Neuronal stem cell (in vitro differentiated cells): Measurements from ENCODE around the gene ATP11C.

Experiments used
- DNase-seq: peaks from one replicate; pipeline ENCODE4 v3.0.0-alpha.2; 2013; ENCODE audit warnings: low spot score
- H2AFZ ChIP-seq: one replicate; pipeline ENCODE4 v1.6.1; 2013; ENCODE audit warnings: mild to moderate bottlenecking, low read length, inconsistent platforms
- H2AK5ac ChIP-seq: 2 replicates; pipeline ENCODE4 v1.6.1; 2013; ENCODE audit warnings: low read depth, mild to moderate bottlenecking, inconsistent platforms, low read length, moderate library complexity, mixed read lengths
- H2BK120ac ChIP-seq: 2 replicates; pipeline ENCODE4 v1.6.1; 2013; ENCODE audit warnings: low read depth, mild to moderate bottlenecking, inconsistent platforms, low read length, moderate library complexity, mixed read lengths
- H2BK12ac ChIP-seq: one replicate; pipeline ENCODE4 v1.6.1; 2013; ENCODE audit warnings: low read length, inconsistent platforms
- H2BK15ac ChIP-seq: 2 replicates; pipeline ENCODE4 v1.6.1; 2013; ENCODE audit warnings: mild to moderate bottlenecking, low read length, inconsistent platforms, mixed read lengths
- H2BK5ac ChIP-seq: one replicate; pipeline ENCODE4 v1.6.1; 2013; ENCODE audit warnings: inconsistent platforms, mild to moderate bottlenecking, low read length, moderate library complexity
- H3K14ac ChIP-seq: one replicate; pipeline ENCODE4 v1.6.1; 2013; ENCODE audit warnings: low read length, inconsistent platforms
- H3K18ac ChIP-seq: 2 replicates; pipeline ENCODE4 v1.6.1; 2013; ENCODE audit warnings: low read length, inconsistent platforms
- H3K23ac ChIP-seq: 2 replicates; pipeline ENCODE4 v1.6.1; 2013; ENCODE audit warnings: low read depth, mild to moderate bottlenecking, mixed read lengths, low read length, inconsistent platforms; ENCODE audit not compliant: poor library complexity
- H3K27ac ChIP-seq: replicated peaks from 3 replicates; pipeline ENCODE4 v1.5.1; 2013; ENCODE audit warnings: low read length, inconsistent platforms
- H3K27me3 ChIP-seq, 3 experiments: 2 replicates each; pipeline ENCODE4 v1.6.1; 2013; ENCODE audit warnings: low read length in 3 of 3, mild to moderate bottlenecking in 2 of 3, inconsistent platforms in 1 of 3, low read depth in 1 of 3, mixed read lengths in 1 of 3, moderate library complexity in 1 of 3; ENCODE audit not compliant: control insufficient read depth in 3 of 3, insufficient read depth in 3 of 3
- H3K36me3 ChIP-seq, 2 donors: replicated peaks in 1 of 2; 2 replicates each; pipeline ENCODE4 v1.6.1; 2013; ENCODE audit warnings: low read length in 2 of 2; ENCODE audit not compliant: control insufficient read depth in 2 of 2, insufficient read depth in 2 of 2
- H3K4ac ChIP-seq: 2 replicates; pipeline ENCODE4 v1.6.1; 2013; ENCODE audit warnings: inconsistent platforms, mild to moderate bottlenecking, low read length, moderate library complexity
- H3K4me1 ChIP-seq, 2 donors: 1 replicate in 1 of 2; 2 replicates in 1 of 2; pipeline ENCODE4 v1.6.1; 2013; ENCODE audit warnings: low read length in 2 of 2, low read depth in 1 of 2; ENCODE audit not compliant: control insufficient read depth in 2 of 2, insufficient read depth in 1 of 2
- H3K4me2 ChIP-seq: one replicate; pipeline ENCODE4 v1.6.1; 2013; ENCODE audit warnings: mild to moderate bottlenecking, low read length, inconsistent platforms; ENCODE audit not compliant: insufficient read depth, poor library complexity, severe bottlenecking
- H3K4me3 ChIP-seq, 2 donors: 2 replicates each; pipeline ENCODE4 v1.5.1; 2013; ENCODE audit warnings: low read length in 2 of 2, mild to moderate bottlenecking in 2 of 2, inconsistent platforms in 1 of 2, moderate library complexity in 1 of 2
- H3K79me1 ChIP-seq: one replicate; pipeline ENCODE4 v1.6.1; 2013; ENCODE audit warnings: low read depth, mild to moderate bottlenecking, inconsistent platforms, low read length, moderate library complexity
- H3K9ac ChIP-seq: one replicate; pipeline ENCODE4 v1.6.1; 2013; ENCODE audit warnings: mild to moderate bottlenecking, low read depth, low read length, inconsistent platforms; ENCODE audit not compliant: poor library complexity
- H3K9me3 ChIP-seq, 2 donors: replicated peaks in 1 of 2; 2 replicates each; pipeline versions ENCODE3 to v1.6.1; 2013; ENCODE audit warnings: low read length in 2 of 2, mild to moderate bottlenecking in 2 of 2, inconsistent platforms in 1 of 2, low read depth in 1 of 2, mixed read lengths in 1 of 2, moderate library complexity in 1 of 2; ENCODE audit not compliant: control insufficient read depth in 2 of 2, insufficient read depth in 1 of 2
- H4K8ac ChIP-seq: one replicate; pipeline ENCODE4 v1.6.1; 2013; ENCODE audit warnings: low read depth, mild to moderate bottlenecking, inconsistent platforms, low read length, moderate library complexity
- H4K91ac ChIP-seq: one replicate; pipeline ENCODE4 v1.6.1; 2013; ENCODE audit warnings: low read length, low read depth, mild to moderate bottlenecking, inconsistent platforms; ENCODE audit not compliant: poor library complexity
- WGBS, 2 donors: extraction: QIAGEN DNeasy Blood & Tissue Kit; methylation state at CpG; one replicate each; pipeline ENCODE4 v1.1.7; 2013; ENCODE audit warnings: missing lambda C conversion rate in 2 of 2, mixed read lengths in 1 of 2; ENCODE audit not compliant: insufficient read length in 2 of 2, insufficient replicate concordance in 1 of 2; ENCODE audit errors: extremely low coverage in 2 of 2; 5-methylcytosine and 5-hydroxymethylcytosine counted together

ATP11C gene

DNA sequence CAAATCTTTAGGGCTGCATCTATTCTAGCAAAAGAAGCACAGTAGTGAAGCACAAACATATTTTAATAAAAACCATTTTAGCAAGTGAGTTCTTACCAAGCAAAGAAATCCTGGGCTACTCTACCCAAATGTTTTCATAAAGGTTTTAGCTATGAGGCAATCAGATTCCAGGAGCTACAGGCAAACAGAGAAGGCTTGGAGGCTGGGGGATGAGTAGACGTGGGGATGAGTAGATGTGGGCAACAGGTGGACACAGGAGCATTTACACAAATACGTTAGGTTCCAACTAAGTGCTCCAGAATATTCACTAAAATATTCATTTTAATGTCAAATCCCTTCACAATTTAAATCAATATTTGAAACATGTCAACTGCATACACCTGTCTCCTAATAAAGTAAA is 34.5 kb downstream of the ATP11C start:
- Histone ChIP-seq H3K18ac (no peak overlapping the region), H2AK5ac (no peak overlapping the region), H3K4me1 (no peaks in the 10 kb centered on the region), H3K36me3 (no peaks in the 10 kb centered on the region), H2AFZ (no peak overlapping the region), H3K9ac (no peak overlapping the region), H2BK12ac (no peak overlapping the region), H3K4me2 (no peak overlapping the region), H3K4ac (no peak overlapping the region), H4K91ac (no peak overlapping the region), H3K4me3 (no peak overlapping the region), H2BK5ac (no peak overlapping the region), H3K79me1 (no peaks in the 10 kb centered on the region), H2BK15ac (no peak overlapping the region), H3K27me3 (no peaks in the 10 kb centered on the region), H3K14ac (no peak overlapping the region), H2BK120ac (no peak overlapping the region), H4K8ac (no peak overlapping the region), H3K27ac (no peak overlapping the region), H3K9me3 (no peaks in the 10 kb centered on the region), H3K23ac (no peak overlapping the region)
- whole genome bisulfite sequencing, 2 donors = no CpG with 5 or more reads among the region's 2 CpGs
- no peak for DNase-seq

DNA sequence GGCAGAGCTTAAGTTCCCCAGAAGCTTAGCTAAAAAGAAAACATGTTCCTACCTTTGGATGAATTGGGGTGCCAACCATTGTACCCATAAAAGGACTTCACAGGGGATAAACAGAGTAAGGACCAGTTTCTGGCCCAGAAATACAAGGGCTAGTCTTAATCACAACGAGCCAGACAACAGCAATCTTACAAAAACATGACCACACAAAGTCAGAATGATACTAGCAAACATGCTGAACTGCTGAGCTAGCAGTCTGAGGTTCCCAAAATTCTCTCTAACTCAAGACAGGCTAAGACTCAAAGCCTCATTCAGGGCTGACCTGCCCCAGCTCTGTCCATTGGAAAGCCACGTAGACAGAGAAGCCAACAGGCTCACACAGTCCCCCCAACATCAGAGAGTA is 40.3 kb downstream of the ATP11C start:
- H3K27ac ChIP-seq = no peak overlapping the region
- H3K9me3 ChIP-seq = no peaks in the 10 kb centered on the region
- no peak overlapping the region for H2AFZ ChIP-seq
- H3K4me3 ChIP-seq = no peak overlapping the region
- no peak overlapping the region for H2BK15ac ChIP-seq
- H2AK5ac ChIP-seq = no peak overlapping the region
- H2BK12ac ChIP-seq = no peak overlapping the region
- no peak overlapping the region for H3K4ac ChIP-seq
- H3K14ac ChIP-seq = no peak overlapping the region
- no peak overlapping the region for H4K91ac ChIP-seq
- no peak overlapping the region for H2BK5ac ChIP-seq
- H4K8ac ChIP-seq = no peak overlapping the region
- no peak overlapping the region for H3K23ac ChIP-seq
- H2BK120ac ChIP-seq = no peak overlapping the region
- H3K36me3 ChIP-seq = no peaks in the 10 kb centered on the region
- no peaks in the 10 kb centered on the region for H3K27me3 ChIP-seq
- no peak for DNase-seq
- no peaks in the 10 kb centered on the region for H3K4me1 ChIP-seq
- H3K4me2 ChIP-seq = no peak overlapping the region
- H3K9ac ChIP-seq = no peak overlapping the region
- H3K18ac ChIP-seq = no peak overlapping the region
- H3K79me1 ChIP-seq = no peaks in the 10 kb centered on the region
- no CpG with 5 or more reads among the region's 2 CpGs for WGBS, 2 donors

DNA sequence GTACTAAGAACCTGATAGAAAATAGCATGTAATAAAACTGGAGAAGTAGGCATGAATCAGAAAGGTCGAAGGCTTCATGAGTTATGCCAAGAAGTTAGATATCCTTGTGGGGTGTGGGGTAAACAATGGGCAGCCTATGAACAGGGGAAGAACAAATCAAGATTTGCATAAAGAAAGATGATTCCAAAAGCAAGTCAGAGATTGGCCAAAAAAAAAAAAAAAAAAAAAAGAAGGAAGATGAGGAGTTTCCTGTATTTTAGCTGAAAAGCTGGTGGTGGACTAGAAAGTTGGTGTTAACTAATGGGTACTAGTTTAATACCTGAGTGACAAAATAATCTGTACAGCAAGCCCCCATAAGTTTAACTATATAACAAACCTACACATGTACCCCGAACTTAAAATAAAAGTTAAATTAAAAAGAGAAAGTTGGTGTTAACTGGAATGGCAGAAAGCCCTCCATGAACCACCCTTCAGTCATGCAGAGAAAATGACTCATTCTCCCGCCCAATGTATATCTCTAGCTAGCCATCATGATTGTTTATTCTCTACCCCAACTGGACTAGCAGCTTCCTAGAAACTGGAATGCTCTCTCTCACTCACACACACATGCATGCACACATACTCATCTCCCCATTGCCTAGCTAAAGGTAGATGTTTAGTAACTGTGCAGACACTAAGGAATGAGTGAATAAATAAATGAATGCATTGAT is 41.7 kb downstream of the ATP11C start:
- WGBS, 2 donors = no CpG with 5 or more reads among the region's 3 CpGs
- Histone ChIP-seq H3K27ac (no peak overlapping the region), H2BK120ac (no peak overlapping the region), H3K23ac (no peak overlapping the region), H3K4me1 (no peaks in the 10 kb centered on the region), H2BK15ac (no peak overlapping the region), H3K9ac (no peak overlapping the region), H2BK12ac (no peak overlapping the region), H3K14ac (no peak overlapping the region), H3K9me3 (no peaks in the 10 kb centered on the region), H4K91ac (no peak overlapping the region), H2AK5ac (no peak overlapping the region), H4K8ac (no peak overlapping the region), H2BK5ac (no peak overlapping the region), H3K27me3 (no peaks in the 10 kb centered on the region), H3K36me3 (no peaks in the 10 kb centered on the region), H3K79me1 (no peaks in the 10 kb centered on the region), H3K4ac (no peak overlapping the region), H2AFZ (no peak overlapping the region), H3K4me3 (no peak overlapping the region), H3K4me2 (no peak overlapping the region), H3K18ac (no peak overlapping the region)
- no peak for DNase-seq

DNA sequence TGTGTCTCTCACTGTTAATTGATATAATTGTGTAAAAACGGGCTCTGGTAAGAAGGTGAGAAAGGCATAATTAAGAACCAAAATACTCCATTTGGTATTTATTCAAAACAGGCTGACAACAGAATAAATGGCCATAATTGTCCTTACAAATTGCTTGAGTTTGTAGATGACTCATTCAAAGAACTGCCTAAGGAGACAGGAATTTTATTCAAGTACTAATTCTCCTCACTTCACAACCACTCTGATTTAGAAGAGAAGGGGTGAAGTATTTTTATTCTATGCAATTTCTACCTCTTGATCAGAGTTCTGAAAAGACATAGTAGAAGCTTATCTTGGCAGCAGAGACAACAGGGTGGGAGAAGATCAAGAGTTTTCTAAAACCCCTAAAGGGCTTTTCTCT is 43.1 kb downstream of the ATP11C start:
- no CpG with 5 or more reads among the region's 1 CpG for WGBS, 2 donors

More for the DNA sequence above, 43.1 kb downstream of the ATP11C start:
- no peak overlapping the region for H2AFZ ChIP-seq
- H3K36me3 ChIP-seq = no peaks in the 10 kb centered on the region
- H2BK12ac ChIP-seq = no peak overlapping the region
- H4K91ac ChIP-seq = no peak overlapping the region
- H2BK120ac ChIP-seq = no peak overlapping the region
- H3K18ac ChIP-seq = no peak overlapping the region
- H4K8ac ChIP-seq = no peak overlapping the region
- H3K4ac ChIP-seq = no peak overlapping the region
- H2AK5ac ChIP-seq = no peak overlapping the region
- no peak overlapping the region for H3K4me3 ChIP-seq
- H3K14ac ChIP-seq = no peak overlapping the region
- no peak overlapping the region for H2BK15ac ChIP-seq
- peaks cover 1% of the 10 kb centered on the region for H3K79me1 ChIP-seq
- no peaks in the 10 kb centered on the region for H3K4me1 ChIP-seq
- H2BK5ac ChIP-seq = no peak overlapping the region
- H3K27me3 ChIP-seq = no peaks in the 10 kb centered on the region
- no peak overlapping the region for H3K4me2 ChIP-seq
- no peak for DNase-seq
- no peak overlapping the region for H3K23ac ChIP-seq
- H3K27ac ChIP-seq = no peak overlapping the region
- H3K9ac ChIP-seq = no peak overlapping the region
- no peaks in the 10 kb centered on the region for H3K9me3 ChIP-seq
